Testis (tissue), 2 donors: ENCODE data around the gene ZNF232.

Experiments
- POLR2A ChIP-seq: fragments of 450-650 bp; IDR thresholded peaks from one replicate; pipeline ENCODE4 v1.6.1; 2017; ENCODE audit warnings: antibody characterized with exemption, mild to moderate bottlenecking, moderate library complexity
- TF ChIP-seq, protein P1 (sequence below), 3 experiments: fragments of 450-650 bp in 2 of 3; fragments of 200-600 bp in 1 of 3; sonication (generic) in 1 of 3; IDR thresholded peaks; one replicate each; pipeline ENCODE4 v1.5.1; 2016 to 2019; ENCODE audit warnings: antibody characterized with exemption in 3 of 3, mild to moderate bottlenecking in 2 of 3, moderate library complexity in 1 of 3

DNA sequence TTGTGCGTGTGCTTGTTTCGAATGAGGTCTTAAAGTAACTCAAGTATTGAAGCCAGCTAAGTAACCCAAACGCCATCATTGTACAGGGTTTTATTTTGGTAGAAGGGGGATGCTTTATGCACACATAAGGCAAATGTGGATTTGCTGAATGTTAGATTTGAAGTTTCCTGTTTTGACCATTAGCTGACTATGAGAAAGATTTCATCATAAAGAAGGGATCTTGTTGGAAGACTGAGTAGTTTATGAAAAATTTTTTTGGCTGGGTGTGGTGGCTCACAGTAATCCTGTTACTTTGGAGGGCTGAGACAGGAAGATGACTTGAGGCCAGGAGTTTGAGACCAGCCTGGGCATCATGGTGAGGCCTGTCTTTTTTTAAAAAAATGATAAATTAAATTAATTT lies 43.4 kb downstream of the ZNF232 start:
- TF ChIP-seq, protein P1, sequence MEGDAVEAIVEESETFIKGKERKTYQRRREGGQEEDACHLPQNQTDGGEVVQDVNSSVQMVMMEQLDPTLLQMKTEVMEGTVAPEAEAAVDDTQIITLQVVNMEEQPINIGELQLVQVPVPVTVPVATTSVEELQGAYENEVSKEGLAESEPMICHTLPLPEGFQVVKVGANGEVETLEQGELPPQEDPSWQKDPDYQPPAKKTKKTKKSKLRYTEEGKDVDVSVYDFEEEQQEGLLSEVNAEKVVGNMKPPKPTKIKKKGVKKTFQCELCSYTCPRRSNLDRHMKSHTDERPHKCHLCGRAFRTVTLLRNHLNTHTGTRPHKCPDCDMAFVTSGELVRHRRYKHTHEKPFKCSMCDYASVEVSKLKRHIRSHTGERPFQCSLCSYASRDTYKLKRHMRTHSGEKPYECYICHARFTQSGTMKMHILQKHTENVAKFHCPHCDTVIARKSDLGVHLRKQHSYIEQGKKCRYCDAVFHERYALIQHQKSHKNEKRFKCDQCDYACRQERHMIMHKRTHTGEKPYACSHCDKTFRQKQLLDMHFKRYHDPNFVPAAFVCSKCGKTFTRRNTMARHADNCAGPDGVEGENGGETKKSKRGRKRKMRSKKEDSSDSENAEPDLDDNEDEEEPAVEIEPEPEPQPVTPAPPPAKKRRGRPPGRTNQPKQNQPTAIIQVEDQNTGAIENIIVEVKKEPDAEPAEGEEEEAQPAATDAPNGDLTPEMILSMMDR (IDR thresholded peaks at IDR 0.05), result no peak
- TF ChIP-seq POLR2A, result no peak
